Esophagus mucosa (tissue), 1 donor: ENCODE measurements around the gene KCP. TPM values are rescaled to one million over a fixed set of nuclear protein-coding genes. Genes with fewer than 3 reads are reported as not detected.

Source experiments
- ATAC-seq: fragments of 200-7000 bp; cut with Tn5 transposase; one replicate; pipeline ENCODE4 v1.9.1; 2020
- total RNA-seq: library from RNA; stranded (reverse); gene quantifications from one replicate; pipeline ENCODE4 v1.2.4, GENCODE V29; 2023
- donor health status: DM: yes; HTN: yes; CAD: no.

KCP gene
- total RNA-seq, 1 donor from 2014 or later, result 1.8 TPM

DNA sequence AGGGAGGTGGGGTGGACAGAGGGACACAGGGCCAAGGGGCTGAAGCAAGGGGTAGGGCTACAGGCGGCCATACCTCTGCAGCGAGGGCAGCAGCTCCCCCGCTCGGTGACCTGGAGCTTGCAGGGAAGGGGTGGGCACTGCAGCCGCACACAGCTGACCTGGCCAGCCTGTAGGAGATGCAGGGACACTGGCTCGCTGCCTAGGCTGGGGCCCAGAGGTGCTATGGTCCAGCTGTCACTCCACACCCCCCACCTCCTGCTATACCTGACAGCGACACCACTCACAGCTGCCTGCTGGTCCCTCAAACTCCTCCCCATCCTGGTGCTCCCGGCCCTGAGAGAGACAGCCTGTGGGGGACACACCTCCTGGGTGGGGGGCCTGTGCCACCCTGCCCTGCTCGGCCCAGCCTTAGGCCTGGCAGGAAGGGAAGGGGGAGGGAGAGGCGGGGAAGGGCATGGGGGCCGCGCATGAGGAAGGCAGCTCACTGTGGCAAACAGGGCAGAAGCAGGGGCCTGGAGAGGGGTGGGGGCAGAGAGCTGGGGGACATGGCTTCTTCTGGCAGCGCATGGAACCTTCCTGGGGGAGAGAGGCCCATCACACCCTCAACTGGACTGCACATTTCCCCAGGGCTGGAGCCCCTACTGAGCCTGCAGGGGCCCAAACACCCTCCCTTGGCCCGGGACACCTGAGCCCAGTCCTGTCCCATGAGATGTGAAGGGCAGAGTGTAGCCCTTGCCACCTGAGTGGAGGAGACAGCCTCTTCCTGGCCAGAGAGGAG, 23.9 kb downstream of the KCP start:
- no peak for ATAC-seq

DNA sequence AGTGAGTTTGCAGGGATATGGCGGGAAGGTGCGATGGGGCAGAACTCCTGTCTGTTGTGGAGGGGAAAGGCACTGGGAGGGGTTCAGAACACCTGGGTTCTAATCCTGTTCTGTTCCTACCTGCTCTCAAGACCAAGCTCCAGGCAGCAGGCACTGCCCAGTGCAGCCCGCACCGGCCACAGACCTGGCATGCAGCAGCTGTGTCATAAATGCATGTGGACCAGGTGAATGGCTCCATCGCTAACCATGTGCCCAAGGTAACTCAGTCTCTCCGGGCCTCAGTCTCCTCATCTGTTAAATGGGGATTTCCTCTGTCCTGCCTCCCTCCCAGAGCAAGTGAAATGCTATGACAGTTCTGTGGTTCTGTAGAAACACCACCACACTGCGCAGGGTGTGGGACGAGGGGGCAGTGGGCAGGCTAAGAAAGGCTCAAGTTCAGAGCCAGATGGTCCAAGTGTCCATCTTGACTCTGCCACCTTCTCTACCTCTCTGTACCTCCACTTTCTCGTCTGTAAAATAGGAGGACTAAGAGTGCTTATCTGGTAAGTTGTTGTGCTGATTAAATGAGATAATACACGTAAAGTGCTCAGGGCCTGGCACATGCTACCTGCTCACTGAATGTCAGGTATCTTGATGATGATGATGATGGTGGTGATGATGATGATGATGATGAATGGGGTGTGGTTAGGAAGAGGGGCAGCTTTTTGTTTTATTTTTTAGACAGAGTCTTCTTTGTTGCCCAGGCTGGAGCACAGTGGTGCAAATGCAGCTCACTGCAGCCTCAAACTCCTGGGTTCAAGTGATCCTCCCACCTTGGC, 24.9 kb downstream of the KCP start:
- ATAC-seq, result no peak

DNA sequence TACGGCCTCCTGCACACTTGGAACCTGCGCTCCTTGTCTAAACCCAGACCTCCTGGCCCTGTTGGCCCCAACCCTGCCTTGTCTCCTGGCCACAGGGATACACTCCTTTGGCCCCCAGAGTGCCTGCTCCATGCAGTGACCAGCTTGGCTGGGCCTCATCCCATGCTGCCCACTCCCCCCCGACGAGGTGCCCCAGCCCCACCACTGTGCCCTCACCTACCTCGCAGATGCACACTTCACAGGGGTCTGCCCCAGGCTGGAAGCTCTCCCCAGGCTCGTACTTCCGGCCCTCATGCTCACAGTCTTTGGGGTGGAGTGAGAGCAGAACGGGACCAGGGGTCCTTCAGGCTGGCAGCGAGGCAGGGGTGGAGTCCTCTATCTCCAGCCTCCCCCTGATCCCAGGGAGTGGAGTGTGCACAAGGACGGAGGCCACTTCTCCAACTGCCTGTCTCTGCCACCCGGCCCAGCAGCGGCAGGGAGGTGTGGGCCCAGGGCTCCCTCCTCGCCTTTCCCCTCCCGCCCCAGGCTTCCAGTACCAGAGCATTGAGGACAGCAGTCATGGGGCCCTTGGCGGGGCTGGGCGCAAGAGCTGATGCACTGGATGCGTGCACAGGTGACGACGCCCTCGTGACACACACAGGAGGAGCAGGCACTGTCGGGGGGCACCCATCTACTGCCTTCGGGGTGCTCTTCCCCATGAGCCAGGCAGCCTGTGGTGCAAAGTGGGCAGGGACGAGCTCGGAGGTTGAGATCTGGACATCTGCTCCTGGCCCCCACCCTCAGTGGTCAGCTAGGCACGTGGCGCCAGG, 25.7 kb downstream of the KCP start:
- ATAC-seq, result no peak

DNA sequence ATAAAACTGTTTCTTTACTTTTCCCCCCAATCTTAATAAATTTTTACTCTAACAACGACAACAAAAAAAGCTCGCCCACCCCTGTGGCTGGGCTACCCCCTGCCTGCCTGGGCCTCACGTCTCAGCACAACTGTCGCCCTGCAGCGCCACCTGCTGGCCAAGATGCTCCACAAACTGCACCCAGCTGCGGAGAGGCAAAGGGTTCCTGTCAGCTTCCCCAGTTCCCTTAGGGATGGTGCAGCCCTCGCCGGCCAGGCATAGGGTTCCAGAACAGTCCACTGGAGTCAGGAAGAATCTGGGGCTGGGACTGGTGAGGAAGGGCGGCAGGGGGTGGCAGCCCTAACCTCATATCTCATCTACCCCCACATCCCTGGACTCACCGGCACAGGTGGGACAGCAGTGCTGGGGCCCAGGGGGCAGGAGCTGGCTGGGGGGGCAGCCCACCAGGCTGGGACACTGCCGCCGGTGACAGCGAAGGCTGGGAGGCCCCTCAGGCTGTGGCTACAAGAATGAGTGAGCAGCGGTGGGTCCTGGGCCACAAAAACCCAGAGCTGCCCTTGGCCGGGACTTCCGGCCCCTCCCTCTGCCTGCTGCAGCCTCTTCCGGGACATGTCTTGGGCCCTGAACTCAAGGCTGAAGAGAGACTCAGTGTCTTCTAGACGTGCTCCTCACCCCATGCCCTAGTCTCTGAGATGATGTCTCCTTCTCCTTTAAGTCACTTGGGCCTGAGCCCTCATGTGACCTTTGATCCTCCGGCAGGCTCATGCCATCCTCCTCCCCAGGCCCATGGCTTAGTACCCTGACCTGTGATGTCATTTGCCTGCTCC, 26.7 kb downstream of the KCP start:
- ATAC-seq, result peak; percentile 59

DNA sequence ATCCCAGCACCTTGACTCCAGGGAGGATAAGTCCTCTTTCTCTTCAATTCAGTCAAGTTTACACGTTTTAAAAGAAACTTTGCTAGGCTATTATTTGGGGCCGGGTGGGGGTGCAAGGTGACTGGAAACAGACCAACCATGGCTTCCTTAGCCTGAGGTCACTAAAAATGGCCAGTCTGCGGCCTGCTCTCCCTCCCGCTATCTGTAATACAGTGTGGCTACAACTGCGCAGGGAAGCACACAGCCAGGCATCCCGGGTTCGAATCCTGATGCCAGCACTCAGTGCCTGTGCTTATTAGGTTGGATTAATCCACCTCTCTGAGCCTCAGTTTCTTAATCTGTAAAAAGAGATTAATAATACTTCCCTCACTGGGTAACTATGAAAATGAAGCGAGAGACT, 28.4 kb downstream of the KCP start:
- ATAC-seq, result no peak

DNA sequence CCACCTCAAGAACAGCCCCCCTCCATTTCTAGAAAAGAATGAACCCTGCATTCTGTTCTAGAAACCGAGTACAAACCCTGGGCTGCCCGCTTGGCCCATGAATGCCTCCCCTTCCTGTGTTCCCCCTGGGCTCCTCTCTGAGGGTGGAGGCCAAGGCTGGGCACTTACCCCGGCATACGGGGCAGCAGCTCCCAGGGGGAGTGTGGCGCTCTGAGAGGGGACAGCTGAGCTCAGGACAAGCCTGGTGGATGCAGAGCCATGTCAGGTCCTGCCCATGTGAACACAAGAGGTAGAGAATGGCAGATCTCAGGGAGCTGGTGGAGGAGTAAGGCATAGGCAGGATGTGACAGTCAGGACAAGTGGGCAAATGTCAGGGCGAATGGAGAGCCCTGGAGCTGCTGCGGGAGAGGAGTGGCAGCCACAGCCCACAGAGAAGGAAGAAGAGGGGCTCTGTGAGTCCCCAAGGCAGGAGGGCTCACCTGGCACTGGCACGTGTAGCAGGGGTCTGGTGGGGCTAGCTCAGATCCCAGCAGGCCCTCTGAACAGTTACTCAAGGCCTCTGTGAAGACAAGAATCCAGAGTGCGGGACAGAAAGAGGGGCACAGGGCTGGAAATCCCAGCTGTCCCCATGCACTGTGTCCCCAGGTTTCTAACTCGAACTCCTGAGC, 28.9 kb downstream of the KCP start:
- ATAC-seq, result no peak

DNA sequence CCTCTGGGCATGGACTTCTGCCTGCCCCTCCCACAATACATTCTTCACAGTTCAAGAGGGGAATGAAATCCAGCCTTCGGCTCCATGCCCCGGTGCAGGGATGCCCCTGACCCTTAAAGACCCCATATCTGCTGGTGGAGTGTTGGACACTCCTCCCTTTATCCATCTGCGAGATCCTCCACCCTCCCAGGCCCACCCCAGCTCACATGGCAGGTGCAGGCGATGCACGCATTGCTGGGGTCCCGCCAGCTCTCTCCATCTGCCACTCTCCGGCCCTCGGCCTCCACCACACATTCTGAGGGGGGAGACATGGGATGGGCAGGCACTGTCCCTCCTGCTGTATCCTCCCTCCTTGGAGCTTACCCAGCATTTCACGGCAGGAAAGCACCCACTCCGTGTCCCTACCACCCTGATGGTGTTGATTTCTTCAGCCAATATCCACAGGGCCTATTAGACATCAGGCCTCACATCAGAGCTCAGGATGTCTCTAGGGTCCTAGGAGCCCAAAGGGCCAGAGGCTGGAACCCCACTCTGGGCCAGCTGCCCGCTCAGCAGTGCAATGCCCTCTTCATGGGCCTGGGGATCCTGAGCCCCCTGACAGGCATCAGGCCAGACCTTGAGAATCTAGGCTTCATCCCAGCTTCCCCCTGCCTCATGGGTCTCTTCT, 29.6 kb downstream of the KCP start:
- no peak for ATAC-seq

DNA sequence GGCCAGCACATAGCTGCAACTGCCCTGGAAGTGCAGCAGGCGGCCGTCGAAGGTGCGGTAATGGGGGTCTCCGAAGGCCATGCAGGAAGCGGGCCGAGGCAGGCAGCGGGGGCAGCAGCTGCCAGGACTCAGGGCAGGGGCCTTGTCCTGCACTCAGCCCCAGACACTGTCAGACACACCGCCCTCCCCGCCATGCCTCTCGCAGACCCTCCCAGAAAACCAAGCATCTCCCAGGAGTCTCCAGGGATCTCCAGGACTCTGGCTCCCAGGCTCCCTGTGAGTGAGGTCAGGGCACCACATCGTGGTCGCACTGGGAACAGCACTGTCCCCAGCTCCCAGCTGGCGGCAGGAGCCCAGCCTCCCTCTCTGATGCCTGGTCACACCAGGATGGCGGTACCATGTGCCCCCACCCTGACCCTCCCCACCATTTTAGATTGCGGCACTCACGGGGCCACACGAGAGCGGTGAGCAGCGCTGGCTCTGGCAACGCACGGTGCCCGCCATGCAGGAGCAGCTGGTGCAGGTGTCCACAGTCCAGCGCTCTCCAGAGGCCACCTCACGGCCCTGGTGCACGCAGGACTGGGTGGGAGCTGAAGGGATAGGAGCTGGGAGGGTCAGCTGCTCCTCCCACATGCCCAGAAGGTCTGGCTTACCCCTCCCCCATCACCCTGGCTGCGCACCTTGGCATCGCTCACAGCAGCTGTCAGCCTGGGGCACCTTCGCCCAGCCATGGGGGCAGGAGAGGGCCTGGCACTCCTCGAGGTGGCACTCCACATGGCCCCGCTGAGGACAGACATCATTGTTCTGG, 30.4 kb downstream of the KCP start:
- ATAC-seq, result peak; percentile 72

DNA sequence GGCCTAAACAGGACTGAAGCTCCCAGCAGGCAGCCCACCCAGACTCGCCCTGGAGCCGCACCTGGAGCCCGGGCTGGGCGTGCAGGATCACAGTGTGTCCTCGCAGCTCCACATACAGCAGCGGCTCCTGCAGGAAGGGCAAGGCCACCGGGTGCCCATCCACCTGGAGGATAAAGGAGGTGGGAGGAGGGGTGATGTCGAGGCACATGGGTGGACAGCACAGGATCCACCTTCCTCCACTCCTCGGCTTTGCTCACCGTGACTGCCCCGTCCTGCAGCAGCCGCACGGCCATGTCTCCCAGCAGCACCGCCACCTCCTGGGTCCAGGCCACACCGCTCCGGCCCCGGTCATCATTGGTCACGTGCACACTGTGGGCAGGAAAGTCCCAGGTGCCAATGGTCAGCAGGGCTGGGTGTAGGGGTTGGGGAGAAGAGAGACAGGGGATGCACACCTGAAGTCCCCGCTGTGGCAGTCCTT, 31.0 kb downstream of the KCP start:
- no peak for ATAC-seq

DNA sequence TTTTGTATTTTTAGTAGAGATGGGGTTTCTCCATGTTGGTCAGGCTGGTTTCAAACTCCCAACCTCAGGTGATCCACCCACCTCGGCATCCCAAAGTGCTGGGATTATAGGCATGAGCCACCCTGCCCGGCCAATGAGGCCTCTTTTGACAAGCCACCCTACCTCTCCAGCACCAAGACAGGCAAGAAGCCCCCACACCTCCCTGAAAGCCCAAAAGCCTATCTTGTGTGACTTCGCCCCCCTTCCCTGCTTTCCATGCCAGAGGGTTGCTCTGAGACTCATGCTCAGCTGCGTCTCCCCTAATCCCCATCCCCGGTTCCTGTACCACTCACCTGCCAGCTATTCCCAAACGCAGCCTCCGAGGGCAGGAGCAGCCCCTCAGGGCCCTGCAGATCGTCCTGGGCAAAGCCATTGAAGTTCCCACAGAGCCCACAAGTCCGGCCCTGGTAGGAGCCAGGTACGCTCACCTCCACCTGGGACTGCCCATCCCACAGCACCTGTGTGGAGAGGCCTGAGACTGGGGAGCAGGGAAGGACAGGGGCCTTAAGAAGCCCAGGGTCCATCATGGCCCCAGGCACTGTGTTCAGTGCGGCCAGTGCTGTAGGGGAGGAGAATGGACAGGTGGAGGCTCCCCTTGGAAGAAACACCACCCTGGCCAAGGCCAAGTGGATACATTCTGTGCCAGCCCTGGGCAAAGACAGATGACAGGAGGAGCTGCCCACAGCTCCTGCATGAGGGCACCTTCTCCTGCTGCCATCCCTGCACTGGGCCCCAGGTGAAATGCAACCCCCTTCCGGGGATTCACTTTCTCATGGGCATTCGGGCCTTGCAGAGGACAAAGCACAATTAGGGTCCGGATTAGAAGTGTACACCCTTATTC, 32.0 kb downstream of the KCP start:
- no peak for ATAC-seq

DNA sequence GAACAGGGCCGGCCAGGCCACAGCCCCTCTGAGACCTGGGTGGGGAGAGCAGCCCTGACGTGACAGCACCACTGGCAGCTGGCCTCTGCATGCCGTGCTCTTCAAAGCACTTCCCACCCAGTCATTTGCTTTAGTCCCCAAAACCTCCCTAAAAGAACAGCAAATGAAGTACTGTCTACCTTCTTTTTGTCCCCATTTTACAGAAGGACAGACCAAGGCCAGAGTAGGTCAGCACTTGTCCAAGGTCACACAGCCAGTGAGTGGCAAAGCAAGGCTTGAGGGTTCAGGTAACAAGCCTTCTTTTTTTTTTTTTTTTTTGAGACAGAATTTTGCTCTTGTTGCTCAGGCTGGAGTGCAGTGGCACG, 32.8 kb downstream of the KCP start:
- ATAC-seq, result no peak

DNA sequence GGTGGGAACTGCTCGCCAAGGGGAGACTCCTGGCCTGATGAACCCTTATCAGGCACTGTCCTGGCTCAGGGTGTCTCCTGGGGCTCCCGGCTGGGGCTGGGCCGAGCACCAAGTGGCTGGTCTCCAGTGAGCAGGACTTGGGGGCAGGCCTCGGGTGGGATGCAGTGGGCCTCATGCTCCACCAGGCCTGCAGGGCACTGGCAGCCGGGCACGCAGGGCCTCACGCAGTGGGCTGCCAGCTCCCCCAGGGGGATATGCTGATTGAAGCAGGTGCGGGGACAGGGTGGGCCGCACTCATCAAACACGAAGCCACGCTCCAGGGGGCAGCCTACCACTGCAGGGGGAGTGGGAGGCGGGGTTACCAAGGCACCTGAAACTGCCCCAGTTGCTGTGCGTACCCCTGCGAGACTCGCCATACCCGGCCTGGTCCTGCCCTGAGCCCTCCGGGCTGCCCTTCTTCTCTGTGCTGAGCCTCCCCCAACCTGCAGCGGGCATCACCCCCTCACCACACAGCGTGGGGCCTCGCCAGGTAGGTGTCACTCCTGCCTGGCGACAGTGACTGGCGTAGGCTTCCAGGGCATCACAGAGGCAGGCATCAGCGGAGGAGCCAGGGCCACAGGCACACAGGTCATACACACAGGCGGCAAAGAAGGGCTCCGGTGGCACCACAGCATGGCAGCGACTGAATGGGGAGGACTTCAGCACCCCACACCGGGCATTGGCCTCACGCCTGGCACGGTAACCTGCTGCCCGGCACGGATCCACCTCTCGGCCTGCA, 33.3 kb downstream of the KCP start:
- no peak for ATAC-seq

DNA sequence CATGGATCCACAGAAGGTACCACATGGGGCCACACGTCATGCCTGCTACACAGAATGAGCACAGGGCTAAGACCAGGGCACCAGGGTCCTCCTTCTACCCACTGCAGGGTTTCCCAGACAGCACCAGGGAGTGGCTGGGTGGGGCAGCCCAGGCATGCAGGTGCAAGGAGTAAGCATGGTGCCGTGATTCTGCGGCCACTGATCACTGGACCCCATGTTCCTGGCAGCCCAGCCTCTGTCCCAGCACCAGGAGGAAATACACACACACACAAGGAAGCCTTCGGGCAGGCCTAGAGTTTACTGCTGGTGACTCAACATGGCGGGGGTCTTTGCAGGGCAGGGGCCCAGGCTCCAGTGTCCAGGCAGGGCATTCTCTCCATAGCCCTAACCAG, 33.9 kb downstream of the KCP start:
- peak; percentile 22 for ATAC-seq

DNA sequence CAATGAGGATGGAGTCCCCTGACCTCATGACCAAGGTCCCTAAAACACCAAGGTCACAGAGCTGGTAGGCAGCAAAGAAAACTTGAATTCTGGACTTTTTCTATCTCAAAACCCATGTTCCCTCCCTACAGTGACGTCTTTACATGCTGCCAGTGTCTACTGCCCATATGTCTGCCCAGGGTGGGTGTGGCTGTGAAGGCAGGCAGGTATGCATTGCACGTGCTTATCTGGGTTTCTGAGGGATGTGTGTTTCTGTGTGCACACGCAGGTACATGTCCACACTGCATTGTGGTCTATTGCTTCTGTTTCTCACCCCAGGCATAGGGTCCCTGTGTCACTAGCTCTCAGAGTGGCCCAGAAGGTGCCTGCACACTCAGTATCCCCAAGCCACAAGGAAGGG, 34.4 kb downstream of the KCP start:
- peak; percentile 16 for ATAC-seq

DNA sequence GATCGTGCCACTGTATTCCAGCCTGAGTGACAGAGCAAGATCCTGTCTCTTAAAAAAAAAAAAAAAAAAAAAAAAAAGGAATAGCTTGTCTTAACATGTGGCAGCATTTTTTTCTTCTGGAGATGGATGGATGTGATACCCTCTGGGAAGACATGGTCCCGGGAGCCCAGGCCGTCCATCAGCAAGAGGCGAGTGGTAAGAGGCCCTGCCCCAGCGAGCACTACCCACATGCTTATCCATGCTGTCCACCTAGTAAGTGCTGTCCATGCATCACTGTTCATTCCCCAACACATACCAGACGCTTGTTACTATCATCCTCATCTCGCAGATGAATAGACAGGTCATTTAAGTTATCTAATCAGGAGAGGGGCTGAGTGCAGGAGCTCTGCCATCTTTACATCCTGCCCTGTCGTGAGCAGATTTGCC, 35.0 kb downstream of the KCP start:
- ATAC-seq, result no peak

DNA sequence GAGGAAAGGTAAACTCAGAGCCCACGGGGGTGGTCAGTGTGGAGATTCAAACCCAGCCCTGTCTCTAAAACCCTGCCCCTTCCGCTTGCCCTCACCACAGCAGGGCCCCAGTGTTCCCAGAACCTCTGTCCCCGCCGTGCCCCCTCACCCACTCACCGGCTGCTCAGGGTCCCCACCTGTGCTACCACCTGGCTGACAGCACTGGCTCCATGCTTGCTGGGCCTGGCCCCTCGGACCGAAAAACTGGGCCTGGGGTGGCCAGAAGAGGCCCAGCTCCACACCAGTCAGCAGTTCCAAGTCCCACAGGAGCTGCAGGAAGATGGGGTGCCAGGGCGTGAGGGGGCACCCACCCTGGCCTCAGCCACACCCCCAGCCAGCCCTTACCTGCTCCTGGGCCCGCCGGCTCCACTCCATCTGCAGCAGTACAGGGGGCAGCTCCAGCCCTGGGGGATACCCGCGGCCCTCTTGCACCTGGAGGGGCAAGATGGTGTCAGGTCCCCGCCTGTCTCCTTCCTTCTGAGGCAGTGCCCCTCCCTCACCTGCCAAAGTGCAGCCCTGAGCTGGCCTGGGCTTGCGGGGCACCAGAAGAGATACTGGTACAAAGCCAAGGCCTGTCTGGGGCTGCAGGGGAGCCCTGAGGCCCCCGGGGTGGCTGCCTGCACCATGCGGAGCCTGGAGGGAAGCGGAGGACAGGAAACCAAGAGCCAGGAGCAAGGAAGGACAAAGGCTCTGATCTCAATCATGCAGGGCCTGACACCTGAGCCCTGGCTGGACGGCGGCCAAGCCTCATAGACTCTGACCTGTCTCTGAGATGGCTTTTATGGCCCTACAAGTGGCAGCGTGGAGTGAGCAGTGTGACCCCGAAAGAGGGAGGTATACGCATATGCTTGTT, 36.1 kb downstream of the KCP start:
- no peak for ATAC-seq

DNA sequence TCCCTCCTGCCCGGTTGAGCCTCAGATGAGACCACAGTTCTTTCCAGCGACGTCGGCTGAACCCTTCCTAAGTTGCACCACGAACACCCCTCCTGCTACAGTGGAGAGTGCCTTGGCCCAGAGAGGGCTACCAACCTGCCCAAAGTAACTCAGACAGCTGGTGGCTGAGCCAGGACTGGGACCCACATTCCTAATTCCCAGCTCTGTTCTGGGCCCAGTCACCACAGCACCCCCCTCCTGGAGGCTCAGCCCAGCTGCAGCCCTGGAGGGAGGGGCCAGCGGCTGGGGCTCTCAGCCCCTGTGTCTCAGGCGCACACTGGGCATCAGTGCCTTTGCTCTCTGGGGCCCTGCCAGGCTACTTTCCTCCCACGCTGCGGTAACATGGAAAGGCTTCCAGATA, 37.3 kb downstream of the KCP start:
- no peak for ATAC-seq
